Peyer's patch (tissue), 4 donors: ENCODE results near the gene LUZP2.

ENCODE experiments used
- POLR2A ChIP-seq, 2 donors: fragments of 450-650 bp; IDR thresholded peaks; one replicate each; pipeline ENCODE4 v1.5.1; 2017; ENCODE audit warnings: antibody characterized with exemption in 2 of 2, mild to moderate bottlenecking in 2 of 2, moderate library complexity in 2 of 2
- TF ChIP-seq, protein P1 (sequence below), 6 experiments: fragments of 450-650 bp in 4 of 6; fragments of 200-600 bp in 2 of 6; sonication (generic) in 1 of 6; IDR thresholded peaks; one replicate each; pipeline ENCODE4 v1.5.1; 2017 to 2019; ENCODE audit warnings: antibody characterized with exemption in 6 of 6, mild to moderate bottlenecking in 3 of 6, moderate library complexity in 1 of 6

- TF ChIP-seq, protein P1, sequence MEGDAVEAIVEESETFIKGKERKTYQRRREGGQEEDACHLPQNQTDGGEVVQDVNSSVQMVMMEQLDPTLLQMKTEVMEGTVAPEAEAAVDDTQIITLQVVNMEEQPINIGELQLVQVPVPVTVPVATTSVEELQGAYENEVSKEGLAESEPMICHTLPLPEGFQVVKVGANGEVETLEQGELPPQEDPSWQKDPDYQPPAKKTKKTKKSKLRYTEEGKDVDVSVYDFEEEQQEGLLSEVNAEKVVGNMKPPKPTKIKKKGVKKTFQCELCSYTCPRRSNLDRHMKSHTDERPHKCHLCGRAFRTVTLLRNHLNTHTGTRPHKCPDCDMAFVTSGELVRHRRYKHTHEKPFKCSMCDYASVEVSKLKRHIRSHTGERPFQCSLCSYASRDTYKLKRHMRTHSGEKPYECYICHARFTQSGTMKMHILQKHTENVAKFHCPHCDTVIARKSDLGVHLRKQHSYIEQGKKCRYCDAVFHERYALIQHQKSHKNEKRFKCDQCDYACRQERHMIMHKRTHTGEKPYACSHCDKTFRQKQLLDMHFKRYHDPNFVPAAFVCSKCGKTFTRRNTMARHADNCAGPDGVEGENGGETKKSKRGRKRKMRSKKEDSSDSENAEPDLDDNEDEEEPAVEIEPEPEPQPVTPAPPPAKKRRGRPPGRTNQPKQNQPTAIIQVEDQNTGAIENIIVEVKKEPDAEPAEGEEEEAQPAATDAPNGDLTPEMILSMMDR (IDR thresholded peaks at IDR 0.05) = no peak
- TF ChIP-seq POLR2A (IDR thresholded peaks at IDR 0.05) = no peak
Measured at GRCh38 chr11:24625975-24626374, 129.1 kb downstream of the LUZP2 start.
